HG03045 (cell line): ENCODE results near the gene CD99.
"Not testable (repeated sequence)": the region's sequence is repeated elsewhere in the genome, so short reads cannot be mapped to it uniquely, and the experiment has no call there.

Experiments used
- ATAC-seq: cut with Tn5 transposase; IDR thresholded peaks from one replicate; pipeline ENCODE4 v1.9.1; 2021; ENCODE audit warnings: mild to moderate bottlenecking, moderate library complexity; ENCODE audit not compliant: unreplicated experiment

CD99 gene

DNA sequence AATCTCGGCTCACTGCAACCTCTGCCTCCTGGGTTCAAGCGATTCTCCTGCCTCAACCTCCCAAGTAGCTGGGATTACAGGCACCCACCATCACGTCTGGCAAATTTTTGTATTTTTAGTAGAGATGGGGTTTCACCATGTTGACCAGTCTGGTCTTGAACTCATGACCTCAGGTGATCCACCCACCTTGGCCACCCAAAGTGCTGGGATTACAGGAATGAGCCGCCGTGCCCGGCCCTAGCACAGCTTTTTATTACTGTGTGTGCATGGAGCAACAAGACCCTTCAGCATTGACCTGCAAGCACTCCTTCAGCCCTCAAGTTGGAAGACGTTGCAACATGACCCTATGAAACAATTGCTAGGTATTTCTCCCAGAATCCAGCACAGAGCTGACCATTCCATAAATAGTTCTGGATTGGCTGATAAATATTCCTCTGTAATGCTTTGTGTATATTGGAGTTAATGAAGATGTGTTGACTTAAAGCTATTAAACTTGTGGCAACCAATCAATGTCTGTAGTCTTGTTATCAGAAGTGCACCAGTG lies 15.4 kb upstream of the CD99 start:
- ATAC-seq = not testable (repeated sequence)

DNA sequence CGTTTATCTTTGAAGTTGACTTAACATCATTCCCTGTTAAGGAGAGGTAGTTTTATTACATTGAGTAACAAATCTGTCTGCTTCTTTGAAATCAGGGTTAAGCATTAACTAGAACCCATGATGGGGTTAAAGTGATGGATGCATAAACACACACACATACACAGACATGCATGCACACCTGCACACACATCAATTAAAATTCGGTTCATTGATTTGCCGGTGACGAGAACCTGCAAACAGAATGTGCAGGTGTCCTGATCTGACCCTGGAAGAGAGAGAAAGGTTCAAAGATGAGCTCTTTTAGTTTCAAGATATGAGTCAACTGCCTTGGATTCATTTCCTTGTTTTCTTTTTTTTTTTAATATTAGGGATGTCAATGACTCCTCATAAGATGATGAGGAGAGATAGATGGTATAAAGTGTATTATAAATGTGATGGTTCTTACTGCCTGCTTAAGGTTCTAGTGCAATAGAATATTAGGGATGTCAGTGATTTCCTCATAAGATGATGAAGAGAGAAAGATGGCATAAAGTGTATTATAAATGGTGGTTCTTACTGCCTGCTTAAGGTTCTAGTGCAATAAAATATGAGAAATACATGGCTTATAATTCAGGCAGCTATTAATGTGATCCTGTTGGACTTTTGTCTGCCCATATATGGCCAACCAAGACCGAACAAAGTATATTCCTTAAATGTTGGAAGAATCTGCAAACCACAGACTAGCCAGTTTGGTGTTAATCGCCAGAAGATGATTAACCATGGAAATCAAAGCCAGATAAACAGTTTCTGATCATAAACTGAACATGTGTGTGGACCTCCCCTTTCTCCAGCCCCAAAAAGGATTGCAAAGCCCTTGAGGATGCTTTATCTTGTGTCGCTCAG lies 14.1 kb upstream of the CD99 start:
- no peak for ATAC-seq

- ATAC-seq = no peak
Measured at GRCh38 chrX:2677764-2678163, 13.3 kb upstream of the CD99 start.

DNA sequence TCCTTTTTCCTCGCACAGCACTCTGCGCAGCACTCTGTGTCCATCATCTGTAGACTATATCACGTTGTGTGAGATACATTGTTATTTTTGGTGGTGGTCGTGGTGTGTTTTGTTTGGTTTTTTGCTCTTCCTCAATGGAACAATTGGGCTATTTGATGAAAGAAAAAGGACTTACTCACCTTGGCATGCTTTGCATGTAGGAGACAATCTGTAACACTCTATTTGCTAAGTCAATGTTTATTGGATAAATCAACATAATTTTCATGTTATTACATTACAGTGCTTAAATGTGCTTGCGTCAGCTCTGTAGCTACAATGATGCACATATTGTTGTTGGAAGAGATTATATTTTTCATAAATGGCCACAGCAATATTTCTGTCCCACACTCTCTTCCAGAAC lies 12.5 kb upstream of the CD99 start:
- no peak for ATAC-seq

- ATAC-seq = no peak
Measured at GRCh38 chrX:2679534-2680485, 11.3 kb upstream of the CD99 start.

DNA sequence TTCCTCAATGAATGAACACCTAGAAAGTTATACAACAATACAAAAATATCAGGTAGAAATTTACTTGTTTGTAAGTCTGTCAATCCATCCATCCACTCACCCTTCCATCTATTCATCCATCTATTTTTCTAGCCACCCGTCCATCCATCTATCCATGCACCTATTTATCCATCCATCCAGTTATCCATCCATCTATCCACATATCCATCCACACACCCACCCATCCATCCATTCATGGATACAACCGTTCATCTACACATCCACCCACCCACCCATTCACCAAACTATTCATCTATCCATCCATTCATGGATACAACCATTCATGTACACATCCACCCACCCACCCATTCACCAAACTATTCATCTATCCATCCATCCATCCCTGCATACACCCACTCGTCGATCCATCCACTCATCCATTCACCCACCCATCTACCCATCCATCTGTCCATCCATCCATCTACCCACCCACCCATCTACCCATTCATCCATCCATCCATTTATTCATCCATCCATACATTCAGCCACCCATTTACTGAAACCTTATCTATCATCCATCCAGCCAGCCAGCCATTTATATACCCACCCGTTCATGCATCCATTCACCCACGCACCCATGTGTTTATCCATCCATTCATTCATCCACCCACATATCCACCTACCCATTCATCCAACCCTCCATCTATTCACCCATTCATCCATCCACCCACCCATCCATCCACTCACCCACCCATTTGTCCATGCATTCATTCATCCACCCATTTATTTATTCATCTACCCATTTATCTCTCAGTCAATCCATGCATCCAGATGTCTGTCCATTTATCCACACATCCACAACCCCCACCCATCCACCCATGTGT lies 10.4 kb upstream of the CD99 start:
- ATAC-seq = no peak

- no peak for ATAC-seq
Measured at GRCh38 chrX:2682565-2683177, 8.4 kb upstream of the CD99 start.

- no peak for ATAC-seq
Measured at GRCh38 chrX:2684256-2684655, 6.8 kb upstream of the CD99 start.

DNA sequence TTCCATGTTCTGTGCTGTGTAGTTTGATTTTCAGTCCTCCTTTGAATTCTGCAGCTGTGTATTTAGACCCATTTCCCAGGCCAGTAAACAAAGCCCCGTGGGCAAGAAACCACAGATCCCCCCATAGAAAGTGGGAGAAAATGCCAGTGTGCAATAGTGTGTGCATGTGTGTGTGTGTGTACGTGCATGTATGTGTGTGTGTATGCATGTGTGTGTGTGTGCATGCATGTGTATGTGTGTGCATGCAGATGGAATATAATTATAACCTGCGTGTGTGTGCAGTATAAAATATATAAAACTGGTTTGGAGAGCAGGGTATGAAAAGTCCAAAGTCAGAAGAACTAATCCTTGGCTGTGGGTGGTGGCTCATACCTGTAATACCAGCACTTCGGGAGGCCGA lies 5.2 kb upstream of the CD99 start:
- no peak for ATAC-seq

GRCh38 chrX:2689773-2690666 lies 1.1 kb upstream of the CD99 start:
- no peak for ATAC-seq

DNA sequence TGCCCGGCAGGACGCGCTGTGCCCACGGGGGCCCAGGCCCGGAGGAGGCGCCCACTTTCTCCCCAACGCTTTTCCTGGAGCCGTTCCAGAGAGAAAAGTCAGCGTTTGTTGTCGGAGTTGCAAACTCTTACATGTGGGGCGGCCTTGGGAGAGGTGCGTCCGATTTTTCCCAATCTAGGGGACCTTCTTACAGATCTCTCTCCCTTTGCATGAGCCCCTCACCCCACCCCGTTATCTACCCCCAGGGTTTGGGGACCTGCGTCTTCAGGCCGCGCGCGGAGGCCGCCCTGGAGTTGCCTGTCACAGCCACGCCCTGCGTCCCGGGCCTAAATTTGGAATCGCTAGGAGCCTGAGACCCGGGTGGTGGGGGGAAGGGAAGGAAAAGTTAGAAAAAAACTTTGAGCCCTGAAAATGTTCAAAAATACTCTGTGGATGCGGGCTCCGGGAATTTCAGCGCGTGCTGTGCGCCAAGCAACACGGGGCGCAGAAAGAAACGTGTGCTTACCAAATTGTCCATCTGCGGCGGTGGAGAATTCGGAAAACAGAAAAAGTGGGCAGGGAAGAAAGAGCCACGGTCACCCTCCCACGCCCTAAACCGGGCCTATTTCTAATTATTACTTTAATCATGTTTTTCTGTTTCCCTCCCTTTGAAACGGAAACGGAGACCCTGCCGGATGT lies 587 bp downstream of the CD99 start:
- peak; percentile 19 for ATAC-seq

DNA sequence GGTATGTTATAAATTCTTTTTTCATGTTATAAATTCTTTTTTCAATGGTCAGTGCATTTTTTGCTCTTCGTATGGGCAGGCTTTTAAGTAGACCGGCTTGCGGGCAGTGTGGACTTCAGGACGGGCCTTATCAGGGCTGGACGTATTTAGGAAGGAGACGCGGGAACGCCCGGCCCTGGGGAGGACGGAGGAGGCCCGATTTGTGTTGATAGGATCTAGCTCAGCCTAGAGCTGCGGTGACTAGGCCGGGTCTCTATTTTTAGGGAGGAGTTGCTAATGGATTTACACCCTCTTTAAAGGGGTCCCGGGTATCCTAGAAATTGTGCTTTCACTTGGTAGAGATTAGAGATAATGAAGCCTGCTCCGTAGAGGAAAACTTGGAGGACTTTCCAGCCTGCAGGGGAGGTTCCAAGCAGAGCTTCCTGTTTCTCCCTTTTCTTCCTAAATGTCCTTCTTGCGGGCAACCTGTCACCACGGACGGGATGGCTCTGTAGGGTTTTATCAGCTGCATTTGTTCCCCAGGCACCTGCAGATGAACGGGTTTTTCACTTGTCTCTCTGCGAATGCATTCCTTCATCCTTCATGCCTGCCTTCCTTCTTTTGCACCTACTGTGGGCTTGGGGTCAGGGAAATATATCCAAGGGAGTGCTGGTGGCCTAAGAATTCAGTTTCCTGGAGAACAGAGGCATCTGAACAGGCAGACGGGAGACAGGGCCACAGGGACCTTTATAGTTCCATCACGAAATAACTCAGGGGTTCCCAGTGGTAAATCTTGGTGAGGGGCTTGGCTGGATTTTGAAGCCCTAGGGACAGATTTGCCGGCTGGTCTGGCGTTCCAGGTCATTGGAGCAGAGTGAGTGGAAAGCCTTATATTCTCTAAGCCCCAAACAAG lies 1.4 kb downstream of the CD99 start:
- no peak for ATAC-seq

- no peak for ATAC-seq
Measured at GRCh38 chrX:2693113-2694002, 2.3 kb downstream of the CD99 start.

DNA sequence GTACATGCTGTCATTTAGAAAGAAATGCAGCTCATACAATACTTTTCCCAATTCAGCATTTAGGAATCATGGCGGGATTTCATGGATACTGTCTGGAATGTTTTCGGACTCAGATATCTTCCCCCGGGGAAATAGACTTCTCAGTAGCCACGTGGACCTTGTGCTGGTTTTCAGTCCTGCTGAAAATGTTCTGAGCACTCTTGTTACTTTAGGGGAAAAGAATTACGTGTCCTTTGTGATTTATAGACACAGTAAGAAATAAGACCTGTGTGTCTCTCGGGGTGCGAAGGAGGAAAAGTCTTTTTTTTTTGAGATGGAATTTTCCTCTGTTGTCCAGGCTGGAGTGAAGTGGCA lies 3.8 kb downstream of the CD99 start:
- no peak for ATAC-seq

GRCh38 chrX:2696698-2697215 lies 5.7 kb downstream of the CD99 start:
- ATAC-seq = peak; percentile 81

DNA sequence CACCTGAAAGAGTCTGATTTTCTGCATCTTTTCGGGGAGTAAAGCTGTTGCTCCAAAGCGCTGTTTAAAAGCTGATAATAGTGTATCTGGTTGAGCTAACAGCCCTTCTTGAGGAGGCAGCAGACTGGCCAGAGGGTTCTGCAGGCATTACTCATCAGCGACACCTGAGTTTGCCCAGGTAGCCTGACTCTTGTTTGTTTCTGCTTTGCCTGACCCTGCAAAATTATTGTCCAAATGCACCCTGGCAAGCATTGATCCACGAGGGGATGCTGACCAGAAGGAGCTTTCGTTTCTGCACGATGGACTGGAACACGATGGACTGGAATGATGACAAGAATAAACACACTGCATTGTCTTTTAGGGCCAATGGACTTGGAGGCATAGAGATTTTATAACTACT lies 6.2 kb downstream of the CD99 start:
- peak; percentile 4 for ATAC-seq
